Measurements from ENCODE around the gene LARGE1.

The LARGE1 gene

GRCh38 chr22:33922349-33922681 lies 2.0 kb upstream of the LARGE1 start:
- H3K9me3 Mint-ChIP-seq, result peaks cover 5% of the 10 kb centered on the region
- H3K27me3 Mint-ChIP-seq, result peaks cover 71% of the 10 kb centered on the region
- ATAC-seq (replicated peaks; ENCODE audit: extremely low read depth, poor library complexity, severe bottlenecking) (no peak), DNase-seq (ENCODE audit: low spot score in 2 of 2) (no peak)
- peaks cover 8% of the 10 kb centered on the region for H3K4me1 Mint-ChIP-seq
- peaks cover 2% of the 10 kb centered on the region for H3K36me3 Mint-ChIP-seq (ENCODE audit: insufficient read depth)
- H3K27ac Mint-ChIP-seq (ENCODE audit: low read depth), result no peak overlapping the region
- peak overlapping the region; percentile 46 for H3K4me3 Mint-ChIP-seq

DNA sequence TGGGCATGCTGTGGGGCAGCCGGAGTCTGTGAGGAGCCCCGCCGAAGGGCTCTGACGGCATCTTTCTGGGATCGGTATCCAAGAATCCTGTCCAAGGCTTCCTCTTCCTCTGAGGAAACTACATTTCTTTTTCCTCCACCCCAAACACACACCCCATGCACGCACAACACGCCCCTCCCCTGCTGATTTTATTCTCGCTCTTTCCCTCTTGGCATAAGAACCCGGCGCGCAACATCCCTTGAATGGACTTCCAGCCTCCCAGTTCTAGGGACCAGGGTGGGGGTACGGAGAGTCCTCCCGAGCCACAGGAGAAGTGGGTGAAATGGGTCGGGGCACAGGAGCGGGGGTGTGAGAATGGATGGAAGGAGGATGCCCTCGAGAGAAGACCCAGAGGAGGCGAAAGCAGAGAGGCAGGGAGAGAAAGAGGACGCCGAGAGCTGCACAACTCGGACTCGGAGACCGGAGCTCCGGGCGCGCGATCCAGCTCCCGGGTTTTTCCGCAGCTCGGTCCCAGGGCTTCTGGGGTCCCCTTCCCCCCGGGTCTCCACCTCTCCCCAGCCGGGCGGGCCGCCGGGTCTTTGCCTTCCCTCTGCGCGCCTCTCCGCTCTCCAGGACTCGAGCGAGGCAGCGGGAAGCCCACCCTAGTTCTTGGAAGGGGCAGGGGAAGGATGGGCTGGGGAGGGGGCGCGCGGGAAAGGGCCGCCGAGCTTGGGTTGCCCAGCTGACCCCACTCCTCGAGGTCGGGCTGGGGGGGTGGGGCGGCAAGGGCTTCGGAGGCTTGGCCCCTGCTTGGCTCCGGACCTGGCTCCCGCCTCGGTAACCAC lies 1.5 kb upstream of the LARGE1 start:
- peaks cover 8% of the 10 kb centered on the region for H3K4me1 Mint-ChIP-seq
- peak overlapping the region; percentile 46 for H3K4me3 Mint-ChIP-seq
- peaks cover 5% of the 10 kb centered on the region for H3K9me3 Mint-ChIP-seq
- H3K27me3 Mint-ChIP-seq, result peaks cover 77% of the 10 kb centered on the region
- DNase-seq (ENCODE audit: low spot score in 2 of 2) (no peak), ATAC-seq (replicated peaks; ENCODE audit: extremely low read depth, poor library complexity, severe bottlenecking) (no peak)
- no peak overlapping the region for H3K27ac Mint-ChIP-seq (ENCODE audit: low read depth)
- peaks cover 2% of the 10 kb centered on the region for H3K36me3 Mint-ChIP-seq (ENCODE audit: insufficient read depth)

DNA sequence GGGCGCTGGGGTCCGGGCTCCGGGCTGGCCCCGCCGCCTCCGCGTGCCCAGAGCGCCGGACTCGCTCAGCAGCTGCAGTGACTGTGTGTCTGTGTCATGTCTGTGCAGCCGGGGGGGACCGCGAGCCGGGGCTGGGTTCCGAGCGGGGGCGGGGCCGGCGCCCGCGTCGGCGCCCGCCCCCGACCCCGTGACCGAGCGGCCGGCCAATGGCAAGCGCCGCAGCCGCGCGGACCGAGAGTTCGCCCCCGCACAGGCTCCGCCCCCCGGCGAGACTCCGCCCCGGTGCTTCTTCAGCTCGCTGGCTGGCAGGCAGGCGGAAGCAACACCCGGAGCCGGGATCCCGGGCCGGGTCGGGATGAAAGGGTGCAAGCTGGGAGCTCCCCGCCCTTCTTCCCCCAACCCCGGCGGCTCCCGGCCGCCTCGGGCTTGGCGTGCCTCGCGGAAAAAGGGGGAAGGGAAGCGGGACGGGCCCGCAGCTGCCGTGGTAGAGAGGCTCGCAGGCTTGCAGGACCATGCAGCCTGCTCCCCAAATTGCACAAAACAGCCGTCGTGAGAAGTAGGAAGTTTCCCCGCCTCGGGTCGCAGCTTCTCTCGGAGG lies 750 bp upstream of the LARGE1 start:
- Mint-ChIP-seq H3K4me1 (peaks cover 8% of the 10 kb centered on the region), H3K9me3 (peaks cover 5% of the 10 kb centered on the region), H3K27me3 (peaks cover 84% of the 10 kb centered on the region), H3K36me3 (ENCODE audit: insufficient read depth) (peaks cover 2% of the 10 kb centered on the region), H3K27ac (ENCODE audit: low read depth) (no peak overlapping the region), H3K4me3 (peak overlapping the region; percentile 46)
- ATAC-seq (replicated peaks; ENCODE audit: extremely low read depth, poor library complexity, severe bottlenecking) (peak; percentile 65), DNase-seq (ENCODE audit: low spot score in 2 of 2) (peak; percentile 50 to 51)

DNA sequence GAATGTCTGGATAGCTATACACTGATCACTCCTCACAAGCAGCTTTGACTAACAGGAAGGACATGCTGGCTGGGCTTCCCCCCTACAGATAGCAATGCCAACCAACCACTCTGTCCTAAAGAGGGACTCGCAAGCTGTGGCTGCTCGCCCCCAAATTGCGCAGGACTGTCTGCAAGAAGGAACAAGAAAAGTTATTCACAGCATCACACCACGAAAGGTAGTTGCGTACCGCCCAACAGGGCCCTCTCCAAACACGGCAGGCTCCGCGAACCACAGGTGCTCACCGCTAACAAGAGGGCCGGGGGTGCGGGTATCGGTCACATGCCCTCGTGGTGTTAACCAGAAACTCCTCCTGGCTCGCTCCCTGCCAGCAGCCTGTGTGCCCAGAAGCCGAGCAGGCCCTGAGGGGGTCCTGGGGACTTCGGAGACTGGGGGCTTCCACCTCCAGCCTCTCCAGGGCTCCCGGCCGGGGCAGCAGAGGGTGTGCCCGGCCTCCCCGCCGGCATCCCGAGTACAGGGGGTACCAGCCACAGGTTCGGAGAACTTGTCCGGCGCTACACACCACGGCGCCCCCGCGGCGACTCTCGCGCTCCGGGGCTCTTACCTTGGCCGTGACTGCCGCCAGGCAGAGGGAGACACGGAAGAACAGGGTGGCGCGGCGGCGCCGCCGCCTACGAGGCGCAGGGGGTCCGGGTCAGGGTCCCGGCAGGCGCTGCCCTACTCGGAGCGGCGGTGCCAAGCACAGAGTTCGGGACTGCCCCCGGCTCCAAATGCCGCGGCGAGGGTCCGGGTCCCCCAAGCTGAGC lies 682 bp downstream of the LARGE1 start:
- DNase-seq (ENCODE audit: low spot score in 2 of 2) (no peak), ATAC-seq (replicated peaks; ENCODE audit: extremely low read depth, poor library complexity, severe bottlenecking) (no peak)
- H3K27ac Mint-ChIP-seq (ENCODE audit: low read depth), result no peak overlapping the region
- peaks cover 2% of the 10 kb centered on the region for H3K36me3 Mint-ChIP-seq (ENCODE audit: insufficient read depth)
- H3K4me1 Mint-ChIP-seq, result peaks cover 8% of the 10 kb centered on the region
- H3K9me3 Mint-ChIP-seq, result peaks cover 5% of the 10 kb centered on the region
- peak overlapping the region; percentile 35 for H3K4me3 Mint-ChIP-seq
- peaks cover 76% of the 10 kb centered on the region for H3K27me3 Mint-ChIP-seq

GRCh38 chr22:33918676-33919365 lies 1.5 kb downstream of the LARGE1 start:
- ATAC-seq (replicated peaks; ENCODE audit: extremely low read depth, poor library complexity, severe bottlenecking) (no peak), DNase-seq (ENCODE audit: low spot score in 2 of 2) (no peak)
- peak overlapping the region; percentile 35 for H3K4me3 Mint-ChIP-seq
- H3K27ac Mint-ChIP-seq (ENCODE audit: low read depth), result no peak overlapping the region
- H3K9me3 Mint-ChIP-seq, result peaks cover 5% of the 10 kb centered on the region
- peaks cover 68% of the 10 kb centered on the region for H3K27me3 Mint-ChIP-seq
- peaks cover 8% of the 10 kb centered on the region for H3K4me1 Mint-ChIP-seq
- peaks cover 2% of the 10 kb centered on the region for H3K36me3 Mint-ChIP-seq (ENCODE audit: insufficient read depth)

DNA sequence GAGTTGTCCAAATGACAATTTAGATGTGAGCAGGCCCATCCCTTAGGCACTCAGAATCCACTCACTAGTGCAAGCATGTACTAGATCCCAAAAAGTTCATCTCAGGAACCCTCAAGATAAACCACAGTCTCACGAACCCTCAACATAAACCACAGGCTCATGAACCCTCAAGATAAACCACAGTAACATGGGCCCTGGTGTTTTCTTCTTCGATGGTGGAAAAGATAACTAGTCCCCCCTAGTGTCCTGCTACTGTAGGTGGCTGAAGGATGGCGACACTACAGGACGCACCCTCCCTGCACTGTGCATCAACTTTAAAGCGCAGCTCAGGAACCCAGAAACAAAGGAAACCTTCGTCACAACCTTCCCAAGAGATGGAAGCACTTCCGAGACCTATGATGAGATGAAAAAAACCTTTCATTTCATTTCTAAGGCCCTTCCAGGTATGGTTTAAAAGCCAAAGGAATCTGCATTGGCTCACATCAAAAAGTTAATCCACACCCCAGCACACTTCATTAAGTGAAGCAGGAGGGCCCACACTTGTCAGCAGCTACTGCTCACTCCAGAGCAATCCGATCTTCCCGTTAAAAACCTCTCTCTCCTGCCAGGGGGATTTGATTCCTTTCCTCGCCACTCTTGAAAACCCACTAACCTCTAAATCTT lies 2.4 kb downstream of the LARGE1 start:
- H3K36me3 Mint-ChIP-seq (ENCODE audit: insufficient read depth), result peaks cover 2% of the 10 kb centered on the region
- H3K9me3 Mint-ChIP-seq, result peaks cover 5% of the 10 kb centered on the region
- H3K4me1 Mint-ChIP-seq, result peaks cover 7% of the 10 kb centered on the region
- no peak overlapping the region for H3K27ac Mint-ChIP-seq (ENCODE audit: low read depth)
- no peak overlapping the region for H3K4me3 Mint-ChIP-seq
- DNase-seq (ENCODE audit: low spot score in 2 of 2) (no peak), ATAC-seq (replicated peaks; ENCODE audit: extremely low read depth, poor library complexity, severe bottlenecking) (no peak)
- H3K27me3 Mint-ChIP-seq, result peaks cover 59% of the 10 kb centered on the region

DNA sequence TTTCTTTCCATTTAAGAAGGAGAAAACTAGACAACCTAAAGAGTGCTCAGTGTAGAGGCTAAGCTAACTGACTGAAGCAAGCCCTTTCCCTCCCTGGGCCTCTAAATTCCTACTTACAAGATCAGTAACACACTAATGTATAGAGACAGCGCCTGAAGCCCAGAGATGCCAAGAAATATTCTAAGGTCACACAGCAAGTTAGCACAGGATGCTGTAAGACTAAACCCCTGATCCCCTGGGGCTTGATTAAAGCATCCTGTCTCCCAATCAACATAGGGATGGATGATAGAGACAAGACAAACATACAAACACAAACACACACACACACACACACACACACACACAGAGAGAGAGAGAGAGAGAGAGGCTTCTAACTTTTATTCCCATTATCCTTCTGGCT lies 5.6 kb downstream of the LARGE1 start:
- Mint-ChIP-seq H3K36me3 (ENCODE audit: insufficient read depth) (peaks cover under 1% of the 10 kb centered on the region), H3K4me3 (no peak overlapping the region), H3K27me3 (peaks cover 42% of the 10 kb centered on the region), H3K27ac (ENCODE audit: low read depth) (no peak overlapping the region), H3K9me3 (peaks cover 11% of the 10 kb centered on the region), H3K4me1 (no peaks in the 10 kb centered on the region)
- ATAC-seq (replicated peaks; ENCODE audit: extremely low read depth, poor library complexity, severe bottlenecking), result no peak
- no peak for DNase-seq (ENCODE audit: low spot score in 2 of 2)

- no peaks in the 10 kb centered on the region for H3K36me3 Mint-ChIP-seq (ENCODE audit: insufficient read depth)
- no peak overlapping the region for H3K27ac Mint-ChIP-seq (ENCODE audit: low read depth)
- no peak for DNase-seq (ENCODE audit: low spot score in 2 of 2)
- H3K4me1 Mint-ChIP-seq, result no peaks in the 10 kb centered on the region
- peaks cover 36% of the 10 kb centered on the region for H3K27me3 Mint-ChIP-seq
- H3K4me3 Mint-ChIP-seq, result no peak overlapping the region
- peaks cover 11% of the 10 kb centered on the region for H3K9me3 Mint-ChIP-seq
- ATAC-seq (replicated peaks; ENCODE audit: extremely low read depth, poor library complexity, severe bottlenecking), result no peak
Observed at GRCh38 chr22:33914131-33914530, 6.1 kb downstream of the LARGE1 start.

GRCh38 chr22:33913188-33913587 lies 7.1 kb downstream of the LARGE1 start:
- Mint-ChIP-seq H3K36me3 (ENCODE audit: insufficient read depth) (no peaks in the 10 kb centered on the region), H3K27ac (ENCODE audit: low read depth) (no peak overlapping the region), H3K27me3 (peaks cover 26% of the 10 kb centered on the region), H3K9me3 (peaks cover 8% of the 10 kb centered on the region), H3K4me1 (no peaks in the 10 kb centered on the region), H3K4me3 (no peak overlapping the region)
- DNase-seq (ENCODE audit: low spot score in 2 of 2) (no peak), ATAC-seq (replicated peaks; ENCODE audit: extremely low read depth, poor library complexity, severe bottlenecking) (no peak)

DNA sequence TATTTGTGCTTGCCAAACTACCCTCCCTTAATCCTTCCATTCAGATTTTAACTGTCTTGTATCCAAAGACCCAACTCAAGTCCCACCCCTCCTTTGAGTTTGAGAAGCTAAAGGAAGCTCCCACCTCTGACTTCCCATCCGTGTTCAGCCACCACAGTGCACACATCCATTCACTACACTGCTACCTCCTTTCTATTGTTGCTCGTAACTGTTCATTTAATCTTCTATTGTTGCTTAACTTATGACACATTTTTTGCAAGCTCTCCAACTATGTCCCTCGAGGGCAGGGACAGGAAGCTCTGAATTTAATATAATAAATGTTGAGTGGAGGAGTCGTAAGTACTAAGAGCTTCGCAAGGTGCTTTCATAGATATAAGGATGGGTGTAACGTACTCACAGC lies 10.4 kb downstream of the LARGE1 start:
- no peaks in the 10 kb centered on the region for H3K4me1 Mint-ChIP-seq
- ATAC-seq (replicated peaks; ENCODE audit: extremely low read depth, poor library complexity, severe bottlenecking) (no peak), DNase-seq (ENCODE audit: low spot score in 2 of 2) (no peak)
- H3K27ac Mint-ChIP-seq (ENCODE audit: low read depth), result no peak overlapping the region
- no peak overlapping the region for H3K4me3 Mint-ChIP-seq
- H3K9me3 Mint-ChIP-seq, result peaks cover 5% of the 10 kb centered on the region
- H3K27me3 Mint-ChIP-seq, result no peaks in the 10 kb centered on the region
- H3K36me3 Mint-ChIP-seq (ENCODE audit: insufficient read depth), result no peaks in the 10 kb centered on the region

GRCh38 chr22:33909075-33909458 lies 11.2 kb downstream of the LARGE1 start:
- H3K4me3 Mint-ChIP-seq, result no peak overlapping the region
- H3K27me3 Mint-ChIP-seq, result no peaks in the 10 kb centered on the region
- no peak overlapping the region for H3K27ac Mint-ChIP-seq (ENCODE audit: low read depth)
- no peaks in the 10 kb centered on the region for H3K36me3 Mint-ChIP-seq (ENCODE audit: insufficient read depth)
- ATAC-seq (replicated peaks; ENCODE audit: extremely low read depth, poor library complexity, severe bottlenecking) (no peak), DNase-seq (ENCODE audit: low spot score in 2 of 2) (no peak)
- H3K9me3 Mint-ChIP-seq, result peaks cover 5% of the 10 kb centered on the region
- no peaks in the 10 kb centered on the region for H3K4me1 Mint-ChIP-seq
